NCI-H146 treated with DMSO at 0.1 percent for 48 hours (cell line): Measurements from ENCODE around the gene PKNOX2.

Experiments used
- DNase-seq: peaks from one replicate; lab custom pipeline; 2025; ENCODE audit not compliant: unreplicated experiment; lab: John Stamatoyannopoulos, UW

Gene PKNOX2

DNA sequence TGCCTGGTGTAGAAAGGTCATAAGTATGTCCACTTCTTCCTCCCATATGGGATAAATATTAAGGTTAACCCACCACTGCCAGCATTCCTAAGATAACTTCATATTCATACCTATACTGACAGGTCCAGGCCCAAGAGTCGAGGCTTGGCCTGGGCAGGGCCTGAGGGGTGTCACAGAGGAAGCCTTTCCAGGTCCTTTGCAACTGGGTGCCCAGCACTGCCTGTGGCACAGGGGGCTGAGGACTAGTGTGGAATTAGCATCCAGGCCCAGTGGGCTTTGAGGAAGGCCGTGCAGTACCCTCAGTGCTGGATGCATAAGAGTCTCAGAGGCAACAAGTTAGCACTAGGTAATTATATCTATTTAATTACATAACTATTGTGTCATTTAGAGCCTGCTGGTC, 65.4 kb downstream of the PKNOX2 start:
- no peak for DNase-seq

- DNase-seq = no peak
Observed at GRCh38 chr11:125233116-125233515, 68.6 kb downstream of the PKNOX2 start.

- no peak for DNase-seq
Observed at GRCh38 chr11:125233736-125234275, 69.3 kb downstream of the PKNOX2 start.

- DNase-seq = no peak
Observed at GRCh38 chr11:125235071-125235471, 70.5 kb downstream of the PKNOX2 start.

DNA sequence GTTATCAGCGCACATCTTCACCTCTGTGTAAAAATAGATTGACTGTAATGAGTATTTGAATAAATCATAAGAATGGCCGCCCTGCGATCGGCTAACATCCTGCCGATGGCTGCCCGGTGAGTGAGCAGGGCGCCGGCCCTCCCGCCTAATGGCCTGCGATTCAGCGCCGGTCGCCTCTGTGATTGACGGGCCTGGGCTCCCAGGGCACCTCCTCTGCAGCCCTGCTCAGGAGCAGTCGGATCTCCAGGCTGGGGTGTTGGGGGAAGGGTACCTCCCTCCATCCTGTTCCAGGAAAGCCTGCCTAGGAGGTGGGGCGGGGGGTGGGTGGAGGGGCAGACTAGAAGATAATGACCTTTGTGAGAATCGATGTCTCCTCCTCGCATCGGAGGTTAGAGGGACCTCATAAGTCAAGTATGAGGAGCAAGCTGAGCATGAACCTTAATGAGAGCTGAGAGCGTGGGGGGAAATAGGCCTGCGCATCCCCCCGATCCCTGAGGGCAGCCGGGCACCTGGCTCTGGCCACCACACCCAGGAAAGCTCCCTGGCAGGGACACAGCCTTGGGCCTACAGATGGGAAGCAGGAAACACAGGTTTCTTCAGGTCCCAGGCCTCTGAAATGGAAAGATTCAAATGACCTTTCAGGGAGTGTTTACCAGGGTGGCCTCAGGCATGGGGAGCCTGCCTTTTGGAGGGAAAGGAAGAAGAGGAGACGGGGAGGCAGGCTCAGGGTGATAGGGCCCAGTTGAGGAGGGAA, 71.7 kb downstream of the PKNOX2 start:
- DNase-seq = no peak

DNA sequence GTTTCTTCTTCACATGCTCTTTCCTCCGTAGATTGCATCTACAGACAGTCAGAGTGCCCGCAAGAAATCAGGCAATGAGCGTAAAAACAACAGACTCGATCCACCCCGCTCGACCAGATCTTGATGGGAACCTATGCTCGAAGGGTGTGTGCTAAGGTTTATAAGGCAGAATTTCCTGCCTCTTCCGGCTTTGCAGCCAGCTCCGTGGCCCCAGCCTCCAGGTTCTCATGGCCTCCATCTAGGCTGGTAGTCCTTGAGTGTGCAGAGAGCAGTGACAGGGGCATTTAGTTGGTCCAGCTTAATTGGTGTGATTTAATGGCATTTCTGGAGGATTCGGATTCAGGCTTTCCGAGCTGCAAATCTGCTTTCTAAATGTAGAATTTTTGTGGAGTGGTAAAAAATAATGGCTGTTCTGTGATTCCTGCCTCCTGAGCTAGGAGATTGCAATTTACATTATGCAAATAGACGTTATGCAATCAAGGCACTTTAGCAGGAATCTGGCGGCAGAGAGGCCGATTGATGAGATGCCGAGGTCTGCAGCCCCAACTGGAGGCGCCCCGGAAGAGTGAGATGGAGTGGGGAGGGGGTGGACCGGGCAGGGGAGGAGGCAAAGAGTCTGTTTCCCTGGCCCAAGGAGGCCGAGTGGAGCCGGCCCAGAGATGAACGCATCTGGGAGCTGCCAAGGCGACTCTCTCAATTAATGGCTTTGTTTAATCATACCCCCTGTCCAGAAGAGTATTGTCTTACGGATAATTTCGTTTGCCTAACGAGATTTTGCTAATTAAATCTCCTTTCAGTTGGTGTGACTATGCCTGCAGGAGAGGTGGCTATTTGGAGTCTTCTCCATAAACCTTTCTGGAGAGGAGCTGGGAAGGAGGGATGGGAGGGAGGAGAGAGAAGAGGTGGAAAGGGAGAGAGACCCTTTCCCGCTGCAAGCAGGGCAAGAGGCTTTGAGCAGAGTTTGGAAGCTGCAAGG, 75.3 kb downstream of the PKNOX2 start:
- DNase-seq = no peak

DNA sequence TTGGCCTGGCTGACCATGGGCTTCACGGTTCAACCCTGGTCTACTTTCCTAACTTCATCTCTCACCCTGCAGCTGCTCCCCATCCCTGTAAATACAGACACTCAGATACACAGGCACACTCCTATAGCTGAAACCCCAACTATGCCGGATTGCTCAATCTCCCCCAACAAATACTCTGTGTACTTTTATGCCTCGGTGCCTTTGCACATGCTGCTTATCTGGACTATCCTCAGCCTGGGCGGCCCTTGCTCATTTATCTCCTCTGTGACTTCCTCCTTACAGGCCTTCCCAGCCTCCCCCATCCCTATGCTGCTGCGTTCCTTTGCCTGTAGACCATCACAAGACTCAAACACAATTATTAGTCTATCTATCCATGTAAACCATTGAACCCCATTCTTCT, 76.6 kb downstream of the PKNOX2 start:
- no peak for DNase-seq

- DNase-seq = no peak
Observed at GRCh38 chr11:125242141-125242775, 77.7 kb downstream of the PKNOX2 start.

DNA sequence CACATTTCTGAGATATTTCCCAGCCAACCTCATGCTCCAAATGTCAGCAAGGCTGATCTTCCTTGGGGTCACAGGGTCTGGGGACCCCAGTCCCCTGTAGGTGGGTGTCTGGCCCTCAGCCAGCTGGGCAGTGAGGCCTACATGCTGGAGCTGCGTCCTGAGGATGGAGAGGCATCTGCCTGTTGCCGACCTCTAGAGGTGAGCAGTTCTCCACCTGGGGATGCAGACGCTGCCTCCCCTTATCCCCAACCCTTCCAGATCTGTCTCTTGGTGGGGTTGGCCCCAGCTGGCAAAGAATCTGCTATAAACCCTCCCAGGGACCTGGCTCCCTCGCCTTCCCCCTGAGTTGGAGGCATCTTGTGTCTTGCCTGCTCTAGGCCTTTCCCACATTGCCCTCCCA, 79.6 kb downstream of the PKNOX2 start:
- DNase-seq = no peak

- no peak for DNase-seq
Observed at GRCh38 chr11:125245299-125245698, 80.7 kb downstream of the PKNOX2 start.

GRCh38 chr11:125247431-125247830, 82.9 kb downstream of the PKNOX2 start:
- DNase-seq = no peak

DNA sequence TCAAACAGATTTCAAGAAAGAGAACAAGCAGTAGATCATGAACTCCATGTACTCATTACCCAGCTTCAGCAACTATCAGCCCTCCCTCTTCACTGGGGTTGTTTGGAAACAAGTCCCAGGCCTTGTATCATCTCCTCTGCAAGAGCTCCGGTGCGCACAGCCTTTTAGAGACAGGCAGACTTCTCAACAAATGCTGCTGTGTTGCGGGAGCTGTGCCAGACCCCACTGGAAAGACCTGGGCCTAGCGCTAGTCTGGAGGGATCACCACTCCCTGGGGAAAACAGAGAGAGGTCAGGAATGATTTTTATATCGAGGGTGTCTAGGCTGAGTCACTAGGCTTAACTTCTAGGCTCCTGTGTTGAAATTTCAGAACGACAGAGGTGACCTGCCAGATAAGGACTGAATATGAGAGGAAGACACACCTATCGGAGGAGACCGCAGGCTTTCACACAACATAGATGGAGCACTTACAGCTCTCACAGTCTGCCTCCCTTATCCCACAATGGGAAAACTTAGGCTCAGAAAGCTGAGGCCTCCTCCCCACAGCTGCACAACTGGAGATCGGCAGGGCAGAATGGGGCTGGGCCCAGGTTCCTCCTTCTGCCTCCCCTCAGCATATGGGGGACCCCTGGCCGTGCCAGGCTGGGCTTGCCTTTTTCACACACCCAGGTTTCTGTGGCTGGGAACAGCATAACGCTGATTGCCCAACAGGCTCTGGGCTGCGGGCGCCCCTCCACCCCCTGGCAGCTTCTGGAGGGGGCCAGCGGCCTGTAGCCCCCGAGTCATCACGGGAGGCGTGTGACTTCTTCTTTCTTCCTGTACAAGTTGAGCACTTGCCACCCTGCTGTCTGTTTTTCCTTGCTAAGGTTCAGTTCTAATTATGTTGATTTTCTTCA, 86.0 kb downstream of the PKNOX2 start:
- no peak for DNase-seq

GRCh38 chr11:125251214-125251545, 86.6 kb downstream of the PKNOX2 start:
- no peak for DNase-seq

GRCh38 chr11:125251956-125252355, 87.4 kb downstream of the PKNOX2 start:
- DNase-seq = no peak

- DNase-seq = no peak
Observed at GRCh38 chr11:125253289-125253688, 88.7 kb downstream of the PKNOX2 start.

DNA sequence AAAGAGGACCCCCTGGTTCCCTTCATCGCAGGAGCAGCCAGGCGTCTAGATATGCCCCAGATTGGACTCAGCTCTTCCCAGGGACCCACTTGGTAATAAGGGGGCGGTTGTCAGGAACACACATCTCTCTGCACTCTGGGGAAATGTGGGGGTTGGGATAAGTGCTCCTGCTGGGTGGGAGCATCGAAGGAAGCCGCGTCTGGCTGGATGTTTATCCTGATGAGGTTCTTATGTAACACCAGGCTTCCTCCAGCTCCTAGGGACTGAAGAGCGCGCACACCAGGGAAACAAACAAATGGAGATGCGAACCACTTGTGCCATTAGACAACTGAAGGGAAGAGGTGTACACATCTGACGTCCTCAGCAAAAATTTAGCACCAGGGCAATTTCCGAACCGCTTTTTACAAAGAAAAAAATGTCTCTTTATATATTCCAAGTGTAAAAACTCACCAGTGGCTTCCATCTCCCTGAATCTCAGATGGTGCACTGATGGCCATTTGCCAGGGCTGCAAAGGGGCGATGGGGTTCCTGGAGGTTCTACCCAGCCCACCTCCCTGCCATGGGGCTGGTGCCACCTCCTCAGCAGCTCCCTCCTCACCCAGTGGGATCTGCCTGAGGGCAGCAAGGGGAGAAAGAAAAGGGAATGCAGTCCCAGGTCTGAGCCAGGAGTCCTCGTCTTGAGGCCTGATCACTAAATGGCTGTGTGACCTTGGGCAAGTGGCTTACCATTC, 89.4 kb downstream of the PKNOX2 start:
- no peak for DNase-seq

- no peak for DNase-seq
Observed at GRCh38 chr11:125256541-125257189, 92.1 kb downstream of the PKNOX2 start.

DNA sequence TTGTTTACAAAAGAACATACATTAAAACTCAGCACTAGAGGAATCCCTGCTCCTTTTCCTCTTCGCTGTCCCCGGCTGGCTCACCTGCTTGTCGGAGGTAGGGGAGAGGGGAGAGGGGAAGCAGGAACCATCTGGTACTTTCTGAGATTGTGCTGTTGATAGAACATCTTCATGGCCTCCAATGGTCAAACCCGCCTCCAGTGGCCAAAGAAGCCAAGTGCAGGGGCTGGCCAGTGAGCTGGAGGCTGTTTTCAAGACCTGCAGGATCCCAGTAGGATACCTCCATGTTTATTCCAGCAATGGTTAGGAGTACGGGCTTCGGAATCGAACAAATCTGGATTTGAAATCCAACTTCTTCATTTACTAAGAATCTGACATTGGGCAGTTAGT, 92.6 kb downstream of the PKNOX2 start:
- no peak for DNase-seq

GRCh38 chr11:125257751-125258150, 93.2 kb downstream of the PKNOX2 start:
- no peak for DNase-seq
